ENCODE measurements around the gene TEX28.

- no peak for TF ChIP-seq CTCF (IDR thresholded peaks at IDR 0.05)
- TF ChIP-seq POLR2A (IDR thresholded peaks at IDR 0.05; ENCODE audit: low read depth): no peak
Measured at GRCh38 chrX:154300816-154301215, 5.9 kb upstream of the TEX28 start.

Data from esophagus muscularis mucosa (tissue), 3 donors.